CD4-positive, alpha-beta memory T cell (primary cell): ENCODE data around the gene C2CD4C. TPM values are rescaled to one million over a fixed set of nuclear protein-coding genes. Genes with fewer than 3 reads are reported as not detected.

ENCODE experiments used
- CTCF ChIA-PET: fragments of 350-600 bp; sonication (Branson Sonifier 250); formaldehyde crosslinking; loops from one replicate; lab custom pipeline; 2021; ENCODE audit warnings: inconsistent platforms; ENCODE audit not compliant: partially characterized antibody; lab: Charles Lee
- POLR2A ChIA-PET: fragments of 350-600 bp; sonication (Branson Sonifier 250); formaldehyde crosslinking; loops from one replicate; lab custom pipeline; 2021; ENCODE audit not compliant: partially characterized antibody; lab: Charles Lee
- DNase-seq, 5 donors: peaks; one replicate each; pipeline versions ENCODE4 v3.0.0 to v3.0.0-alpha.2; 2020 to 2022; ENCODE audit warnings: mixed read lengths in 1 of 5
- H3K27ac ChIP-seq: one replicate; pipeline ENCODE4 v1.7.0; 2013; ENCODE audit warnings: low read depth, low read length
- H3K27me3 ChIP-seq: 2 replicates; pipeline ENCODE4 v1.7.0; 2013; ENCODE audit warnings: mild to moderate bottlenecking, low read length, moderate library complexity; ENCODE audit not compliant: insufficient read depth
- H3K36me3 ChIP-seq: 2 replicates; pipeline ENCODE4 v1.7.0; 2013; ENCODE audit warnings: mild to moderate bottlenecking, low read length, moderate library complexity; ENCODE audit not compliant: insufficient read depth
- H3K4me1 ChIP-seq: 2 replicates; pipeline ENCODE4 v1.7.0; 2013; ENCODE audit warnings: mild to moderate bottlenecking, low read length, moderate library complexity; ENCODE audit not compliant: insufficient read depth
- H3K4me3 ChIP-seq, 2 donors: one replicate each; pipeline ENCODE4 v1.7.0; 2013; ENCODE audit warnings: low read length in 2 of 2, mild to moderate bottlenecking in 1 of 2
- H3K9me3 ChIP-seq, 2 donors: one replicate each; pipeline ENCODE4 v1.7.0; 2013; ENCODE audit warnings: low read length in 2 of 2, control low read depth in 1 of 2; ENCODE audit not compliant: control insufficient read depth in 1 of 2
- H3K27ac Mint-ChIP-seq, 7 donors: one replicate each; pipeline ENCODE4 v1.8.0; 2020 to 2021; ENCODE audit warnings: mixed read lengths in 7 of 7, mild to moderate bottlenecking in 6 of 7, inconsistent platforms in 3 of 7, moderate library complexity in 3 of 7
- H3K27me3 Mint-ChIP-seq, 2 donors: one replicate each; pipeline ENCODE4 v1.8.0; 2020 to 2021; ENCODE audit warnings: mixed read lengths in 2 of 2
- H3K36me3 Mint-ChIP-seq, 2 donors: one replicate each; pipeline ENCODE4 v1.8.0; 2020 to 2021; ENCODE audit warnings: mixed read lengths in 2 of 2, inconsistent platforms in 1 of 2, mild to moderate bottlenecking in 1 of 2
- H3K4me1 Mint-ChIP-seq, 4 donors: one replicate each; pipeline ENCODE4 v1.8.0; 2020 to 2021; ENCODE audit warnings: mixed read lengths in 4 of 4, mild to moderate bottlenecking in 1 of 4
- H3K4me3 Mint-ChIP-seq, 8 donors: one replicate each; pipeline ENCODE4 v1.8.0; 2020 to 2021; ENCODE audit warnings: mixed read lengths in 8 of 8, mild to moderate bottlenecking in 7 of 8, moderate library complexity in 6 of 8, inconsistent platforms in 3 of 8
- H3K9me3 Mint-ChIP-seq, 8 donors: one replicate each; pipeline ENCODE4 v1.8.0; 2020 to 2021; ENCODE audit warnings: mixed read lengths in 8 of 8, mild to moderate bottlenecking in 5 of 8, inconsistent platforms in 3 of 8, moderate library complexity in 1 of 8
- intact Hi-C: fragments of 100-400 bp; cut with micrococcal nuclease; formaldehyde crosslinking; loops from one replicate; pipeline ENCODE4 v1.15.1; 2023
- polyA plus RNA-seq, 2 donors: library from polyadenylated mRNA; unstranded; fragments of 300-500 nt; fragmentation: Illumina TruSeq; gene quantifications; one replicate each; pipeline ENCODE4 v1.2.3, GENCODE V29; 2021
- total RNA-seq, 2 experiments: library from RNA; stranded (reverse); gene quantifications; one replicate each; pipeline ENCODE4 v1.2.3, GENCODE V29; 2021

C2CD4C gene
- total and polyA plus RNA-seq, 4 experiments from 2014 or later, result not detected

- ChIA-PET CTCF (interaction anchor here (0.6 kb wide), 1 partner anchor 36 kb away, joined by 3 read pairs; no protein-coding TSS in a partner anchor), POLR2A (no interaction called here)
- H3K9me3 ChIP-seq, result no peaks in the 10 kb centered on the region
- H3K36me3 ChIP-seq, result no peaks in the 10 kb centered on the region
- DNase-seq, result no peak
- Mint-ChIP-seq H3K36me3 (no peaks in the 10 kb centered on the region), H3K4me1 (peaks cover 6 to 8% (median 6%) of the 10 kb centered on the region in 4 donors), H3K4me3 (peak overlapping the region in 1 of 8 donors; percentile 15), H3K27ac (no peak overlapping the region), H3K27me3 (peaks cover 12 to 21% of the 10 kb centered on the region in 2 donors), H3K9me3 (no peaks in the 10 kb centered on the region)
- intact Hi-C loops, result no loop called here
- peaks cover 9% of the 10 kb centered on the region for H3K27me3 ChIP-seq
- H3K4me3 ChIP-seq, result no peak overlapping the region
- peaks cover 12% of the 10 kb centered on the region for H3K4me1 ChIP-seq
- H3K27ac ChIP-seq, result no peak overlapping the region
Measured at GRCh38 chr19:406135-406781, 2.7 kb downstream of the C2CD4C start.

- ChIA-PET POLR2A (no interaction called here), CTCF (no interaction called here)
- DNase-seq, result no peak
- peaks cover 12% of the 10 kb centered on the region for H3K4me1 ChIP-seq
- no peak overlapping the region for H3K27ac Mint-ChIP-seq
- peaks cover 12 to 21% of the 10 kb centered on the region in 2 donors for H3K27me3 Mint-ChIP-seq
- H3K4me3 Mint-ChIP-seq, result peak overlapping the region in 1 of 8 donors; percentile 39
- H3K4me3 ChIP-seq, result no peak overlapping the region
- H3K27me3 ChIP-seq, result peaks cover 9% of the 10 kb centered on the region
- no peak overlapping the region for H3K27ac ChIP-seq
- H3K9me3 Mint-ChIP-seq, result no peaks in the 10 kb centered on the region
- peaks cover 6 to 8% (median 6%) of the 10 kb centered on the region in 4 donors for H3K4me1 Mint-ChIP-seq
- no peaks in the 10 kb centered on the region for H3K36me3 Mint-ChIP-seq
- intact Hi-C loops, result no loop called here
- no peaks in the 10 kb centered on the region for H3K36me3 ChIP-seq
- no peaks in the 10 kb centered on the region for H3K9me3 ChIP-seq
Measured at GRCh38 chr19:405121-405965, 3.6 kb downstream of the C2CD4C start.

GRCh38 chr19:403221-404027, 5.5 kb downstream of the C2CD4C start:
- H3K27ac Mint-ChIP-seq, result no peak overlapping the region

DNA sequence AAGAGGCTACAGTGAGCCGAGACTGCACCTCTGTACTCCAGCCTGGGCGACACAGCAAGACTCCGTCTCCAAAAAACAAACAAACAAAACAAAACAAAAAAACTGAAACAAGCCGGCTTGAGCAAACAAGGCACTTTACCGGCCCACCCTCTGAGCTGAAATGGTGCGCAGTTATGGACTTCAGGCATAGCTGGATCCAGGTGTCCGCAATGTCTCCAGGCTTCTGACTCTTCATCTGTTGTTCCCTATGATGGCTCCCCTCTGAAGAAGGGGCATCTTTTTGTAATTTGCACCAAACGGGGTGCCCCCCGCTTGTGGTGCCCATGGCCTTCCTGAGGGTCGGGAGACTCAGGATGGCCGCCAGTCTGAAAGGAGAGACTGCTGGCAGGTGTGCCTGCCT, 6.2 kb downstream of the C2CD4C start:
- Mint-ChIP-seq H3K27me3 (peaks cover 9 to 14% of the 10 kb centered on the region in 2 donors), H3K4me1 (no peaks in the 10 kb centered on the region), H3K9me3 (peaks cover 0 to 3% (median 0%) of the 10 kb centered on the region in 8 donors), H3K27ac (no peak overlapping the region), H3K4me3 (no peak overlapping the region), H3K36me3 (no peaks in the 10 kb centered on the region)
- Histone ChIP-seq H3K27ac (no peak overlapping the region), H3K4me3 (no peak overlapping the region), H3K4me1 (no peaks in the 10 kb centered on the region), H3K36me3 (no peaks in the 10 kb centered on the region), H3K9me3 (no peaks in the 10 kb centered on the region), H3K27me3 (no peaks in the 10 kb centered on the region)
- ChIA-PET POLR2A (no interaction called here), CTCF (no interaction called here)
- intact Hi-C loops, result no loop called here
- DNase-seq, result no peak

More at GRCh38 chr19:403221-404027, 5.5 kb downstream of the C2CD4C start:
- peaks cover 9 to 14% of the 10 kb centered on the region in 2 donors for H3K27me3 Mint-ChIP-seq
- Histone ChIP-seq H3K9me3 (no peaks in the 10 kb centered on the region), H3K27me3 (no peaks in the 10 kb centered on the region), H3K4me3 (no peak overlapping the region), H3K36me3 (no peaks in the 10 kb centered on the region), H3K4me1 (peaks cover under 1% of the 10 kb centered on the region), H3K27ac (no peak overlapping the region)
- intact Hi-C loops, result no loop called here
- H3K36me3 Mint-ChIP-seq, result no peaks in the 10 kb centered on the region
- H3K4me3 Mint-ChIP-seq, result no peak overlapping the region
- POLR2A ChIA-PET, result no interaction called here
- DNase-seq, result no peak
- no peaks in the 10 kb centered on the region for H3K4me1 Mint-ChIP-seq
- CTCF ChIA-PET, result no interaction called here
- peaks cover 0 to 3% (median 0%) of the 10 kb centered on the region in 8 donors for H3K9me3 Mint-ChIP-seq

GRCh38 chr19:401866-402511, 7.0 kb downstream of the C2CD4C start:
- no peaks in the 10 kb centered on the region for H3K4me1 ChIP-seq
- no peak overlapping the region for H3K4me3 ChIP-seq
- no peaks in the 10 kb centered on the region for H3K27me3 ChIP-seq
- H3K36me3 ChIP-seq, result no peaks in the 10 kb centered on the region
- ChIA-PET CTCF (no interaction called here), POLR2A (no interaction called here)
- intact Hi-C loops, result no loop called here
- DNase-seq, result no peak
- Mint-ChIP-seq H3K4me1 (no peaks in the 10 kb centered on the region), H3K27me3 (peaks cover 9 to 14% of the 10 kb centered on the region in 2 donors), H3K36me3 (no peaks in the 10 kb centered on the region), H3K4me3 (no peak overlapping the region), H3K9me3 (peaks cover 0 to 3% (median 0%) of the 10 kb centered on the region in 8 donors), H3K27ac (no peak overlapping the region)
- H3K27ac ChIP-seq, result no peak overlapping the region
- H3K9me3 ChIP-seq, result no peaks in the 10 kb centered on the region

- H3K27ac ChIP-seq, result no peak overlapping the region
- no peak overlapping the region for H3K27ac Mint-ChIP-seq
- no peak for DNase-seq
- no peak overlapping the region for H3K4me3 ChIP-seq
- ChIA-PET CTCF (no interaction called here), POLR2A (no interaction called here)
- intact Hi-C loops, result no loop called here
- no peak overlapping the region for H3K4me3 Mint-ChIP-seq
- no peaks in the 10 kb centered on the region for H3K36me3 ChIP-seq
- H3K9me3 ChIP-seq, result no peaks in the 10 kb centered on the region
- H3K4me1 ChIP-seq, result no peaks in the 10 kb centered on the region
- no peaks in the 10 kb centered on the region for H3K27me3 ChIP-seq
- H3K4me1 Mint-ChIP-seq, result no peaks in the 10 kb centered on the region
- H3K9me3 Mint-ChIP-seq, result peaks cover 0 to 3% (median 0%) of the 10 kb centered on the region in 8 donors
- H3K27me3 Mint-ChIP-seq, result peaks cover 9 to 14% of the 10 kb centered on the region in 2 donors
- no peaks in the 10 kb centered on the region for H3K36me3 Mint-ChIP-seq
Measured at GRCh38 chr19:400976-401865, 7.7 kb downstream of the C2CD4C start.
